HG03045 (cell line): ENCODE data around the gene LRFN5.
"Not testable (repeated sequence)": the region's sequence is repeated elsewhere in the genome, so short reads cannot be mapped to it uniquely, and the experiment has no call there.

Experiments used
- ATAC-seq: cut with Tn5 transposase; IDR thresholded peaks from one replicate; pipeline ENCODE4 v1.9.1; 2021; ENCODE audit warnings: mild to moderate bottlenecking, moderate library complexity; ENCODE audit not compliant: unreplicated experiment

The LRFN5 gene

GRCh38 chr14:41606532-41607303 is at the start of gene LRFN5:
LRFN5 (plus strand) TSS chr14:41606876.
- ATAC-seq = no peak

GRCh38 chr14:41558490-41558889 is 48.2 kb upstream of the LRFN5 start:
- ATAC-seq = no peak

GRCh38 chr14:41566864-41567263 is 39.8 kb upstream of the LRFN5 start:
- ATAC-seq = not testable (repeated sequence)

- ATAC-seq = no peak
These were observed 37.7 kb upstream of the LRFN5 start for GRCh38 chr14:41568979-41569378.

GRCh38 chr14:41570415-41571155 is 36.1 kb upstream of the LRFN5 start:
- ATAC-seq = no peak

- ATAC-seq = no peak
These were observed 20.4 kb upstream of the LRFN5 start for GRCh38 chr14:41586237-41586636.

- no peak for ATAC-seq
These were observed 9.0 kb upstream of the LRFN5 start for GRCh38 chr14:41597647-41598046.

- not testable (repeated sequence) for ATAC-seq
These were observed 6.8 kb upstream of the LRFN5 start for GRCh38 chr14:41599805-41600385.

- ATAC-seq = no peak
These were observed 1.8 kb upstream of the LRFN5 start for GRCh38 chr14:41604721-41605531.

GRCh38 chr14:41605550-41606281 is 960 bp upstream of the LRFN5 start:
- ATAC-seq = no peak

- ATAC-seq = no peak
These were observed 469 bp upstream of the LRFN5 start for GRCh38 chr14:41606282-41606531.

- ATAC-seq = no peak
These were observed 664 bp downstream of the LRFN5 start for GRCh38 chr14:41607304-41607775.

- ATAC-seq = no peak
These were observed 1.4 kb downstream of the LRFN5 start for GRCh38 chr14:41607966-41608663.

GRCh38 chr14:41608681-41609390 is 2.2 kb downstream of the LRFN5 start:
- ATAC-seq = no peak

- no peak for ATAC-seq
These were observed 3.1 kb downstream of the LRFN5 start for GRCh38 chr14:41609704-41610183.

GRCh38 chr14:41615011-41615595 is 8.4 kb downstream of the LRFN5 start:
- no peak for ATAC-seq

- ATAC-seq = no peak
These were observed 17.1 kb downstream of the LRFN5 start for GRCh38 chr14:41623736-41624135.

GRCh38 chr14:41629876-41630275 is 23.2 kb downstream of the LRFN5 start:
- no peak for ATAC-seq

GRCh38 chr14:41634286-41634685 is 27.6 kb downstream of the LRFN5 start:
- ATAC-seq = no peak
